Brain microvascular endothelial cell (primary cell): ENCODE measurements around the gene JDP2.

Experiments used
- DNase-seq: peaks from one replicate; pipeline ENCODE4 v3.0.0-alpha.2; 2020
- H3K27ac ChIP-seq: fragments of 250-450 bp; sonication (Bioruptor Pico); 2 replicates; pipeline ENCODE4 v1.5.1; 2020; ENCODE audit warnings: mild to moderate bottlenecking, moderate library complexity
- H3K27me3 ChIP-seq: fragments of 250-450 bp; sonication (Bioruptor Pico); replicated peaks from 2 replicates; pipeline ENCODE4 v1.5.1; 2020; ENCODE audit warnings: mild to moderate bottlenecking
- H3K36me3 ChIP-seq: fragments of 250-450 bp; sonication (Bioruptor Pico); replicated peaks from 2 replicates; pipeline ENCODE4 v1.5.1; 2020; ENCODE audit warnings: mild to moderate bottlenecking
- H3K4me3 ChIP-seq: 2 replicates; pipeline ENCODE4 v1.5.1; 2011; ENCODE audit warnings: low read depth, mild to moderate bottlenecking, control low read depth, low read length, moderate library complexity
- CTCF ChIP-seq: IDR thresholded peaks from 2 replicates; pipeline ENCODE4 v1.5.1; 2011; ENCODE audit warnings: low read depth, mild to moderate bottlenecking, moderate library complexity, low read length, control low read depth, inconsistent platforms; ENCODE audit errors: missing control alignments
- in situ Hi-C: cut with HindIII; loops from 2 replicates; pipeline ENCODE4 v1.10.0; 2017; ENCODE audit warnings: low sequenced_read_pairs, low pct_ligation_motif_present

JDP2 gene

GRCh38 chr14:75522983-75523318, 95.1 kb downstream of the JDP2 start:
- in situ Hi-C loops = no loop called here
- Histone ChIP-seq H3K27me3 (no peaks in the 10 kb centered on the region), H3K36me3 (no peaks in the 10 kb centered on the region), H3K27ac (no peak overlapping the region), H3K4me3 (no peak overlapping the region)
- TF ChIP-seq CTCF = no peak
- DNase-seq = no peak
